SK-N-SH (cell line): ENCODE measurements around the gene COX14. TPM values are rescaled to one million over a fixed set of nuclear protein-coding genes. Genes with fewer than 3 reads are reported as not detected.

Source experiments
- CTCF ChIA-PET: fragments of 300-600, 350-600 bp; formaldehyde crosslinking; extraction: SDS; loops from one replicate; lab custom pipeline; 2021; lab: Yijun Ruan, JAX
- POLR2A ChIA-PET: fragments of 350-600 bp; sonication (Branson Sonifier 250); formaldehyde crosslinking; extraction: SDS; loops from one replicate; lab custom pipeline; 2020; ENCODE audit warnings: antibody characterized with exemption, inconsistent platforms; lab: Yijun Ruan, JAX
- DNase-seq: peaks from one replicate; pipeline ENCODE4 v3.0.0; 2012
- H2AFZ ChIP-seq: fragments of 200-600 bp; sonication (generic); 2 replicates; pipeline ENCODE4 v1.8.1; 2016; ENCODE audit warnings: antibody characterized with exemption, mild to moderate bottlenecking, low read depth
- H3F3A ChIP-seq: fragments of 200-600 bp; sonication (generic); replicated peaks from 2 replicates; pipeline ENCODE3; 2016; ENCODE audit warnings: antibody characterized with exemption, mild to moderate bottlenecking; ENCODE audit not compliant: insufficient read depth
- H3K27ac ChIP-seq, 2 experiments: fragments of 200-500 bp in 1 of 2; fragments of 200-600 bp in 1 of 2; sonication (Bioruptor generic) in 1 of 2; sonication (generic), shearing (Covaris generic) in 1 of 2; 2 replicates each; pipeline versions ENCODE4 v1.5.1 to v1.6.1; 2014 to 2016; ENCODE audit warnings: low read depth in 2 of 2, inconsistent platforms in 1 of 2, low read length in 1 of 2, mild to moderate bottlenecking in 1 of 2, mixed read lengths in 1 of 2
- H3K27me3 ChIP-seq: fragments of 200-600 bp; sonication (generic), shearing (Covaris generic); 2 replicates; pipeline ENCODE4 v1.6.1; 2016; ENCODE audit warnings: mixed run types; ENCODE audit not compliant: insufficient read depth
- H3K36me3 ChIP-seq, 2 experiments: fragments of 200-500 bp in 1 of 2; fragments of 200-600 bp in 1 of 2; sonication (Bioruptor generic) in 1 of 2; sonication (generic) in 1 of 2; replicated peaks in 1 of 2; 2 replicates each; pipeline versions ENCODE3 to v1.5.1; 2014 to 2016; ENCODE audit warnings: low read length in 1 of 2, mild to moderate bottlenecking in 1 of 2; ENCODE audit not compliant: insufficient read depth in 2 of 2, control insufficient read depth in 1 of 2
- H3K4me1 ChIP-seq, 2 experiments: fragments of 200-500 bp in 1 of 2; fragments of 200-600 bp in 1 of 2; sonication (Bioruptor generic) in 1 of 2; sonication (generic), shearing (Covaris generic) in 1 of 2; 2 replicates each; pipeline versions ENCODE4 v1.5.1 to v1.6.1; 2014 to 2016; ENCODE audit warnings: low read depth in 1 of 2, low read length in 1 of 2, mixed run types in 1 of 2; ENCODE audit not compliant: insufficient read depth in 2 of 2, control insufficient read depth in 1 of 2
- H3K4me2 ChIP-seq: fragments of 200-600 bp; sonication (generic), shearing (Covaris generic); 2 replicates; pipeline ENCODE4 v1.6.1; 2017; ENCODE audit warnings: mixed run types
- H3K4me3 ChIP-seq, 2 experiments: fragments of 200-500 bp in 1 of 2; fragments of 200-600 bp in 1 of 2; sonication (Bioruptor generic) in 1 of 2; sonication (generic), shearing (Covaris generic) in 1 of 2; 2 replicates each; pipeline versions ENCODE4 v1.5.1 to v1.8.1; 2014 to 2016; ENCODE audit warnings: low read depth in 2 of 2, inconsistent platforms in 1 of 2, low read length in 1 of 2, mild to moderate bottlenecking in 1 of 2, mixed read lengths in 1 of 2, moderate library complexity in 1 of 2
- H3K79me2 ChIP-seq: fragments of 200-600 bp; sonication (generic); 2 replicates; pipeline ENCODE4 v1.8.1; 2017; ENCODE audit warnings: mild to moderate bottlenecking; ENCODE audit not compliant: insufficient read depth
- H3K9ac ChIP-seq: fragments of 200-600 bp; sonication (generic); 2 replicates; pipeline ENCODE4 v1.6.1; 2017; ENCODE audit warnings: mixed run types
- H3K9me2 ChIP-seq: fragments of 200-600 bp; sonication (generic); 2 replicates; pipeline ENCODE4 v1.6.1; 2017; ENCODE audit warnings: mixed run types
- H3K9me3 ChIP-seq: fragments of 200-600 bp; sonication (generic); 2 replicates; pipeline ENCODE4 v1.6.1; 2017; ENCODE audit warnings: mixed run types, mild to moderate bottlenecking, moderate library complexity
- H4K20me1 ChIP-seq: fragments of 200-600 bp; sonication (generic); 2 replicates; pipeline ENCODE4 v1.6.1; 2017; ENCODE audit warnings: mild to moderate bottlenecking, mixed run types; ENCODE audit not compliant: insufficient read depth
- CHD2 ChIP-seq: fragments of 150-350 bp; IDR thresholded peaks from 2 replicates; pipeline ENCODE4 v1.6.1; 2018; ENCODE audit warnings: low read length; ENCODE audit not compliant: partially characterized antibody
- EZH2phosphoT487 ChIP-seq: fragments of 200-600 bp; sonication (generic); IDR thresholded peaks from 2 replicates; pipeline ENCODE4 v1.6.1; 2017; ENCODE audit warnings: low read depth, mixed run types, mild to moderate bottlenecking, antibody characterized with exemption, moderate library complexity, borderline replicate concordance
- FOXM1 ChIP-seq: IDR thresholded peaks from 2 replicates; pipeline ENCODE4 v1.4.0; 2012; ENCODE audit warnings: low read depth, mild to moderate bottlenecking
- JUND ChIP-seq: IDR thresholded peaks from 2 replicates; pipeline ENCODE4 v1.4.0; 2012
- MEF2A ChIP-seq: IDR thresholded peaks from 2 replicates; pipeline ENCODE4 v1.4.0; 2012; ENCODE audit warnings: low read depth, borderline replicate concordance
- NRF1 ChIP-seq: IDR thresholded peaks from 2 replicates; pipeline ENCODE4 v1.6.1; 2012; ENCODE audit warnings: low read depth, mild to moderate bottlenecking, low read length
- RAD21 ChIP-seq: IDR thresholded peaks from 2 replicates; pipeline ENCODE4 v1.6.1; 2012; ENCODE audit warnings: mild to moderate bottlenecking, low read length
- RCOR1 ChIP-seq: fragments of 150-350 bp; IDR thresholded peaks from 2 replicates; pipeline ENCODE4 v1.6.1; 2017; ENCODE audit warnings: antibody characterized with exemption, low read length
- RFX5 ChIP-seq: IDR thresholded peaks from 2 replicates; pipeline ENCODE4 v1.6.1; 2012; ENCODE audit warnings: mild to moderate bottlenecking, improper control_type of control experiment, low read length
- SIN3A ChIP-seq: IDR thresholded peaks from 2 replicates; pipeline ENCODE4 v1.6.1; 2012; ENCODE audit warnings: low read depth, mild to moderate bottlenecking, low read length, moderate library complexity, borderline replicate concordance
- SMC3 ChIP-seq: IDR thresholded peaks from 2 replicates; pipeline ENCODE4 v1.6.1; 2012; ENCODE audit warnings: low read depth, low read length, improper control_type of control experiment
- TAF1 ChIP-seq: IDR thresholded peaks from 2 replicates; pipeline ENCODE4 v1.6.1; 2012; ENCODE audit warnings: low read depth, mild to moderate bottlenecking, low read length, moderate library complexity, borderline replicate concordance
- TCF12 ChIP-seq: IDR thresholded peaks from 2 replicates; pipeline ENCODE4 v1.4.0; 2012
- TEAD4 ChIP-seq: IDR thresholded peaks from 2 replicates; pipeline ENCODE4 v1.4.0; 2012; ENCODE audit warnings: mild to moderate bottlenecking, borderline replicate concordance; ENCODE audit not compliant: insufficient read depth
- YY1 ChIP-seq: IDR thresholded peaks from 2 replicates; pipeline ENCODE4 v1.4.0; 2012; ENCODE audit warnings: low read depth, mild to moderate bottlenecking
- WGBS: methylation state at CpG from one replicate; pipeline ENCODE4 v1.1.6; 2017; ENCODE audit warnings: low lambda C conversion rate; 5-methylcytosine and 5-hydroxymethylcytosine counted together
- polyA plus RNA-seq, 3 experiments: library from polyadenylated mRNA; depleted of rRNA; stranded (reverse); fragments of >200 nt; gene quantifications; 2 replicates each; pipeline ENCODE4 v1.2.3, GENCODE V29; 2012
- TF ChIP-seq, protein P1 (sequence below): fragments of 200-600 bp; sonication (generic); IDR thresholded peaks from 2 replicates; pipeline ENCODE4 v1.6.1; 2017; ENCODE audit warnings: antibody characterized with exemption, mild to moderate bottlenecking, moderate library complexity
- TF ChIP-seq, protein P2 (sequence below): IDR thresholded peaks from 2 replicates; pipeline ENCODE4 v1.4.0; 2012; ENCODE audit warnings: low read depth, borderline replicate concordance
- TF ChIP-seq, protein P3 (sequence below): fragments of 150-350 bp; IDR thresholded peaks from 2 replicates; pipeline ENCODE4 v1.6.1; 2016; ENCODE audit warnings: mild to moderate bottlenecking, low read depth, low read length
- TF ChIP-seq, protein P4 (sequence below): IDR thresholded peaks from 2 replicates; pipeline ENCODE4 v1.6.1; 2012; ENCODE audit warnings: mild to moderate bottlenecking, low read depth, low read length, moderate library complexity

COX14 gene
- polyA plus RNA-seq, 1 of the 3 experiments (the other 2 are of a cell fraction) = 204 TPM

DNA sequence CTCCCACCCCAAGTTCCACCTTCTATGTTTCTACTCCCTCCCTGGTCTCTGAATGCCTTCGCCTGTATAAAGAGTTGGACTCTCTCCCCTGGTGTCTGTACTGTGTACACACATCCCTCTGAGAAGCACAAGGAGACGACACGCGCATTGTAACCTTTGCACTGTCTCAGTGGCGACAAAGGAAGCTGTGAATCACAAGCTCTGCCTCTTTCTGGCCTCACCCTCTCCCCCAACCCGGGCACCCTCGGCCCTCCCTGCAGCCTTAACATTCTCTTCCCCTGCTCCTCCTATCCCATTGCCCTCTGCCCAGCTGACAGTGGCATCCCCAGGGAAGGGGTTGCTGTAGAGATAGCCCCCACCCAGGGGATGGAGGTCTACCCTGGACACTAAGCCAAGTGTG, 29.4 kb upstream of the COX14 start:
- no peaks in the 10 kb centered on the region for H3K9me2 ChIP-seq
- peaks cover 13 to 14% of the 10 kb centered on the region in 2 experiments; a peak in 3 of 4 replicates for H3K4me1 ChIP-seq
- DNase-seq = no peak
- no peaks in the 10 kb centered on the region for H3K9me3 ChIP-seq
- peaks cover 0 to 13% of the 10 kb centered on the region in 2 experiments for H3K36me3 ChIP-seq
- H3K27me3 ChIP-seq = no peaks in the 10 kb centered on the region
- 86% methylated on average over 7 of the region's 7 CpGs for whole genome bisulfite sequencing
- H3K4me3 ChIP-seq = no peak overlapping the region
- H3F3A ChIP-seq = peaks cover 26% of the 10 kb centered on the region
- TF ChIP-seq, protein P1, sequence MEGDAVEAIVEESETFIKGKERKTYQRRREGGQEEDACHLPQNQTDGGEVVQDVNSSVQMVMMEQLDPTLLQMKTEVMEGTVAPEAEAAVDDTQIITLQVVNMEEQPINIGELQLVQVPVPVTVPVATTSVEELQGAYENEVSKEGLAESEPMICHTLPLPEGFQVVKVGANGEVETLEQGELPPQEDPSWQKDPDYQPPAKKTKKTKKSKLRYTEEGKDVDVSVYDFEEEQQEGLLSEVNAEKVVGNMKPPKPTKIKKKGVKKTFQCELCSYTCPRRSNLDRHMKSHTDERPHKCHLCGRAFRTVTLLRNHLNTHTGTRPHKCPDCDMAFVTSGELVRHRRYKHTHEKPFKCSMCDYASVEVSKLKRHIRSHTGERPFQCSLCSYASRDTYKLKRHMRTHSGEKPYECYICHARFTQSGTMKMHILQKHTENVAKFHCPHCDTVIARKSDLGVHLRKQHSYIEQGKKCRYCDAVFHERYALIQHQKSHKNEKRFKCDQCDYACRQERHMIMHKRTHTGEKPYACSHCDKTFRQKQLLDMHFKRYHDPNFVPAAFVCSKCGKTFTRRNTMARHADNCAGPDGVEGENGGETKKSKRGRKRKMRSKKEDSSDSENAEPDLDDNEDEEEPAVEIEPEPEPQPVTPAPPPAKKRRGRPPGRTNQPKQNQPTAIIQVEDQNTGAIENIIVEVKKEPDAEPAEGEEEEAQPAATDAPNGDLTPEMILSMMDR = no peak
- no peak for TF ChIP-seq TEAD4
- TF ChIP-seq RAD21 = no peak
- no peak for TF ChIP-seq TCF12
- TF ChIP-seq MEF2A = no peak
- TF ChIP-seq RCOR1 = no peak
- no peak for TF ChIP-seq FOXM1
- H3K27ac ChIP-seq = no peak overlapping the region
- no peak overlapping the region for H3K4me2 ChIP-seq
- POLR2A ChIA-PET = no interaction called here
- CTCF ChIA-PET = interaction anchor here (0.8 to 37.6 kb wide), 10 partner anchors 8 to 232 kb away, joined by 3 to 1401 read pairs (median 4); partner anchors contain the start of genes AQP5, AQP6 and COX14
- no peak overlapping the region for H3K9ac ChIP-seq
- no peak overlapping the region for H2AFZ ChIP-seq
- H3K79me2 ChIP-seq = peaks cover 19% of the 10 kb centered on the region; the same call in 1 of the 2 replicates
- peaks cover 6% of the 10 kb centered on the region for H4K20me1 ChIP-seq

DNA sequence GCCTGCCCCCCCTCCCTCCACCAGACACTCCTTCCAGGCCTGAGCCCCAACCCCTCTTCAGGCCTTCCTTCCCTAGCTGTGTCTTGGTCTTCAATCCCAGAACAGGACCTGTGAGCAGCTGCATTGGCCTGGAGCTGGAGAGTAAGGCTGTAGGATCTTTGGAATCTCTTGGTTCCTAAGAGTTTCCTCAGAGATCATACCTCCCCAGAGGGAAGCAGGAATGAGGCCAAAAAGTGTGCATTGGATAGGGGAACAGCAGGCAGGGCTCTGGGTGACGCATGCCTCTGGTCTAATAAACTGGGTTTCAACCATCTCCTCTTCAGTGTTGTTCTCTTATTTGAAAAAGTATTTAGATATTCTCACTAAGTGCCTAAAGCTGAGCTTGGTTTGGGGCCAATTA, 28.7 kb upstream of the COX14 start:
- DNase-seq = no peak
- Histone ChIP-seq H4K20me1 (peaks cover 13% of the 10 kb centered on the region), H3K9me3 (no peaks in the 10 kb centered on the region), H3K4me1 (peaks cover 17 to 19% of the 10 kb centered on the region in 2 experiments), H3K4me2 (no peak overlapping the region), H3K4me3 (no peak overlapping the region), H2AFZ (no peak overlapping the region), H3K79me2 (peaks cover 19% of the 10 kb centered on the region; the same call in 1 of the 2 replicates), H3K36me3 (peaks cover 0 to 19% of the 10 kb centered on the region in 2 experiments), H3K9ac (no peak overlapping the region), H3K27me3 (no peaks in the 10 kb centered on the region), H3F3A (peaks cover 32% of the 10 kb centered on the region), H3K27ac (no peak overlapping the region; a peak in 2 of 4 replicates), H3K9me2 (no peaks in the 10 kb centered on the region)
- POLR2A ChIA-PET = no interaction called here
- TF ChIP-seq RFX5 (no peak), NRF1 (no peak), RCOR1 (no peak), TAF1 (no peak), EZH2phosphoT487 (no peak), JUND (no peak), CHD2 (no peak), TEAD4 (no peak), YY1 (no peak), SIN3A (no peak), SMC3 (no peak)
- TF ChIP-seq, protein P2, sequence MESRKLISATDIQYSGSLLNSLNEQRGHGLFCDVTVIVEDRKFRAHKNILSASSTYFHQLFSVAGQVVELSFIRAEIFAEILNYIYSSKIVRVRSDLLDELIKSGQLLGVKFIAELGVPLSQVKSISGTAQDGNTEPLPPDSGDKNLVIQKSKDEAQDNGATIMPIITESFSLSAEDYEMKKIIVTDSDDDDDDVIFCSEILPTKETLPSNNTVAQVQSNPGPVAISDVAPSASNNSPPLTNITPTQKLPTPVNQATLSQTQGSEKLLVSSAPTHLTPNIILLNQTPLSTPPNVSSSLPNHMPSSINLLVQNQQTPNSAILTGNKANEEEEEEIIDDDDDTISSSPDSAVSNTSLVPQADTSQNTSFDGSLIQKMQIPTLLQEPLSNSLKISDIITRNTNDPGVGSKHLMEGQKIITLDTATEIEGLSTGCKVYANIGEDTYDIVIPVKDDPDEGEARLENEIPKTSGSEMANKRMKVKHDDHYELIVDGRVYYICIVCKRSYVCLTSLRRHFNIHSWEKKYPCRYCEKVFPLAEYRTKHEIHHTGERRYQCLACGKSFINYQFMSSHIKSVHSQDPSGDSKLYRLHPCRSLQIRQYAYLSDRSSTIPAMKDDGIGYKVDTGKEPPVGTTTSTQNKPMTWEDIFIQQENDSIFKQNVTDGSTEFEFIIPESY = no peak
- TF ChIP-seq, protein P3, sequence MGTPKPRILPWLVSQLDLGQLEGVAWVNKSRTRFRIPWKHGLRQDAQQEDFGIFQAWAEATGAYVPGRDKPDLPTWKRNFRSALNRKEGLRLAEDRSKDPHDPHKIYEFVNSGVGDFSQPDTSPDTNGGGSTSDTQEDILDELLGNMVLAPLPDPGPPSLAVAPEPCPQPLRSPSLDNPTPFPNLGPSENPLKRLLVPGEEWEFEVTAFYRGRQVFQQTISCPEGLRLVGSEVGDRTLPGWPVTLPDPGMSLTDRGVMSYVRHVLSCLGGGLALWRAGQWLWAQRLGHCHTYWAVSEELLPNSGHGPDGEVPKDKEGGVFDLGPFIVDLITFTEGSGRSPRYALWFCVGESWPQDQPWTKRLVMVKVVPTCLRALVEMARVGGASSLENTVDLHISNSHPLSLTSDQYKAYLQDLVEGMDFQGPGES = no peak
- TF ChIP-seq, protein P4, sequence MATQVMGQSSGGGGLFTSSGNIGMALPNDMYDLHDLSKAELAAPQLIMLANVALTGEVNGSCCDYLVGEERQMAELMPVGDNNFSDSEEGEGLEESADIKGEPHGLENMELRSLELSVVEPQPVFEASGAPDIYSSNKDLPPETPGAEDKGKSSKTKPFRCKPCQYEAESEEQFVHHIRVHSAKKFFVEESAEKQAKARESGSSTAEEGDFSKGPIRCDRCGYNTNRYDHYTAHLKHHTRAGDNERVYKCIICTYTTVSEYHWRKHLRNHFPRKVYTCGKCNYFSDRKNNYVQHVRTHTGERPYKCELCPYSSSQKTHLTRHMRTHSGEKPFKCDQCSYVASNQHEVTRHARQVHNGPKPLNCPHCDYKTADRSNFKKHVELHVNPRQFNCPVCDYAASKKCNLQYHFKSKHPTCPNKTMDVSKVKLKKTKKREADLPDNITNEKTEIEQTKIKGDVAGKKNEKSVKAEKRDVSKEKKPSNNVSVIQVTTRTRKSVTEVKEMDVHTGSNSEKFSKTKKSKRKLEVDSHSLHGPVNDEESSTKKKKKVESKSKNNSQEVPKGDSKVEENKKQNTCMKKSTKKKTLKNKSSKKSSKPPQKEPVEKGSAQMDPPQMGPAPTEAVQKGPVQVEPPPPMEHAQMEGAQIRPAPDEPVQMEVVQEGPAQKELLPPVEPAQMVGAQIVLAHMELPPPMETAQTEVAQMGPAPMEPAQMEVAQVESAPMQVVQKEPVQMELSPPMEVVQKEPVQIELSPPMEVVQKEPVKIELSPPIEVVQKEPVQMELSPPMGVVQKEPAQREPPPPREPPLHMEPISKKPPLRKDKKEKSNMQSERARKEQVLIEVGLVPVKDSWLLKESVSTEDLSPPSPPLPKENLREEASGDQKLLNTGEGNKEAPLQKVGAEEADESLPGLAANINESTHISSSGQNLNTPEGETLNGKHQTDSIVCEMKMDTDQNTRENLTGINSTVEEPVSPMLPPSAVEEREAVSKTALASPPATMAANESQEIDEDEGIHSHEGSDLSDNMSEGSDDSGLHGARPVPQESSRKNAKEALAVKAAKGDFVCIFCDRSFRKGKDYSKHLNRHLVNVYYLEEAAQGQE = no peak
- CTCF ChIA-PET = interaction anchor here (0.8 to 37.6 kb wide), 9 partner anchors 9 to 231 kb away, joined by 3 to 1401 read pairs (median 5); partner anchors contain the start of genes AQP5, AQP6 and COX14
- WGBS = 100% methylated on average over 1 of the region's 1 CpG
